HG03064 (cell line): ENCODE measurements around the gene ZNHIT6.

ENCODE experiments used
- ATAC-seq: cut with Tn5 transposase; IDR thresholded peaks from one replicate; pipeline ENCODE4 v1.9.1; 2021; ENCODE audit warnings: low read depth; ENCODE audit not compliant: unreplicated experiment

ZNHIT6 gene

DNA sequence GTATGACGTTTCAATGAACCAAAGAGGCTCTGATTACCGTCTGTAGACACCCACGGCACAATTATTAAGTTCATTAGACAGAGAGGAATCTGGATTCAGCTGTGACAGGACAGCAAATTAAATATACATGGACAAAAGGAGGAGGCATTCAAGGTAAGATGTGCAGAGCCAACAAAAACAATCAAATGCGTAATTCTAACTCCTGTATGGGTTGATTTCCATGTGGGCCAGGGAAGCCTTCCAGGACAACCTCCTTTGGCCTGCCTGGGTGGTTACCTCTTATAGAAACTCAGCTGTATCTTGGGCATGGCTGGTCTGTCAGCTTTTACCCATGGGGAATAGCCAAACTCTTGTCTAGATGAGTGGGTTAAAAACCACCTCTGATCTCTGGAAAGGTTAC lies 83.9 kb downstream of the ZNHIT6 start:
- ATAC-seq, result no peak

- no peak for ATAC-seq
Measured at GRCh38 chr1:85623061-85623471, 85.2 kb downstream of the ZNHIT6 start.

- no peak for ATAC-seq
Measured at GRCh38 chr1:85621430-85621829, 86.8 kb downstream of the ZNHIT6 start.

GRCh38 chr1:85617633-85618100 lies 90.6 kb downstream of the ZNHIT6 start:
- no peak for ATAC-seq

- no peak for ATAC-seq
Measured at GRCh38 chr1:85616736-85617135, 91.5 kb downstream of the ZNHIT6 start.

DNA sequence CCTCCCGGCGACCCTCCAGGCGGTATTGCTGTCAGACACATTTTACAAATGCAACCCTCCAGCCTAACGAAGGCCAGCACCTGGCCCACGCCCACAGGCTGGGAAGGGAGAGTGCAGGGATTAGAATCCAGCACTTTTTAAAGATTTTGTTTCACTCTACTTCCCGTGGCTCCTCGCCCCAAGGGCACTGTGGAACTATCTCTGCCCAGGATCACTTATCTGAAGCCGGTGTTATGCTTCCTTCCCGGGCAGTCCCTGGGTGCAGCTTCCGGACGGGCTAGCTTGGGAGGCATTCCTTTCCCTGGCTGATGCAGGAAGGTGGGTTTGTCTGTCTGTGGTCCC lies 91.9 kb downstream of the ZNHIT6 start:
- no peak for ATAC-seq

DNA sequence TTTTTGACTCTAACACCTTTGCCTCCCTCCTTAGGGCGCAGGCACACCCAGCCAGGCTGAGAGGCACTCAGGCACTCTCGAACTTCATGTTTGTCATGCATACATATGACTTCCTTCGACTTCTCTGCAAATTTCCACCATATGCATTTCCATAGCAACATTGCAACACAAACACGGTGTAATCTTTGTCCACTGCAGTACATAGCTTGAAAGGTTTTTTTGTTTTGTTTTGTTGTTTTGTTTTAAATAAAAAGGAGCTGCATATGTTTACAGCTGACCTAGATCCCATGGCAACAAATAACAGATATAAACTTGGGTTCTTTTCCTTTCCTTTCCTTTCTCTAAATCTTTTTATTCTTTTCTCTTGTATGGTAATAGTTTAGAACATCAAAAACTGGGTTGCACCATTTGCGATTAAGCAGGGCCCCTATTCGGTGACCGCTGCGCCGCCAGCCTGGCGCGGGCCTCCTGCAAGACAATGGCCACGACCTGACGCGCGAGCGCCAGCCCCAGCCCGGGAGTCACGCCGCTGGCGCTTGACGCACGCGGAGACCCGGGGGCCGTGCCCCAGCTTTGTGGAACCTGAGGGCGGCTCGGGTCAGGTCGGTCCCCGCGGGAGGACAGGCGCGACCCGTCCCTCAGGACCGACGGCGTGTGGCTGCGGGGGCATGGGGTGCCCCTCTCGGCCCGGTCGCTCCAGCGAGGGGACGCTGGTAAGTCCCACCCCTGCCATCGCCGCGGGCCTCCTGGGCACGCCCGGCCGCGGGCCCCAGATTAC lies 92.5 kb downstream of the ZNHIT6 start:
- ATAC-seq, result no peak

- no peak for ATAC-seq
Measured at GRCh38 chr1:85612704-85613361, 95.4 kb downstream of the ZNHIT6 start.

GRCh38 chr1:85611856-85612255 lies 96.4 kb downstream of the ZNHIT6 start:
- no peak for ATAC-seq

- ATAC-seq, result no peak
Measured at GRCh38 chr1:85611425-85611824, 96.8 kb downstream of the ZNHIT6 start.

- no peak for ATAC-seq
Measured at GRCh38 chr1:85609976-85610375, 98.3 kb downstream of the ZNHIT6 start.

- ATAC-seq, result no peak
Measured at GRCh38 chr1:85608851-85609250, 99.4 kb downstream of the ZNHIT6 start.

- no peak for ATAC-seq
Measured at GRCh38 chr1:85607921-85608265, 100.3 kb downstream of the ZNHIT6 start.

DNA sequence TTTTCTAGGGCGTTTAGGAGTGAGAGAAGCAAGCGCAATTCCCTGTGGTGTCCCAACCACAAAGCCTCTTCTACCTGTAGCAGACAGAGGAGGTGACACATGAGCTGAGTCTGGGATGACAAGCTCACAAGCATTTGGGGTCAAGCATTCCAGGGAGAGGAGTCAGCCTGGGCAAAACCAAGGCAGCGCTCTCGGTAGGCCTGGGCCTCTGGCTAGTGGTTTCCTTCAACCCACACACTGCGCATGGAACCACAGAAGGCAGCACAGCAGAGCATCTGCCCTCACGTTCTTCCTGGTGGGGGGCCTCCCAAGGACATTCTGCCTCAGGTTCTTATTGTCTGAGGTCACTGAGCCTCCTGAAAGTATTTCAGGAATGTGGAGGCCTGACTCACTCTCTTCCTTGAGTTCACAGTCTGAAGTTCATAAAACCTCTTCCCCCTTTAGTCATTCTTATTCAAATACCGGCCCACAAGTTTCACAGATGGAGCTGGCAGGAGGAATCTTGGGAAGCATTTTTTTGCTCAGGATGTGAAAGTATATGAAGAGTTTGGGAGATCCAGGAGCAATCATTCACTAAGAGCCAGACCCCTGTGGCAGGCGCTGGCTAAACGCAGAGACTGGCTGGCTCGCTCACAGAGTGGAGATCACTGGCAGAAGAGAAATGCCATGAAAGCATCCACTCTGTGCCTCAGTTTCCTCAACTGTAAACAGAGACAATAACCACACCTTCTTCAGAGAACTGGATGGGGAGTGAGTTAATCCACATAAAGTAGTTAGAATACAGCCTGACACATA lies 100.9 kb downstream of the ZNHIT6 start:
- ATAC-seq, result no peak

- ATAC-seq, result no peak
Measured at GRCh38 chr1:85606414-85606800, 101.8 kb downstream of the ZNHIT6 start.

- ATAC-seq, result no peak
Measured at GRCh38 chr1:85605484-85606413, 102.5 kb downstream of the ZNHIT6 start.

- ATAC-seq, result no peak
Measured at GRCh38 chr1:85604298-85604997, 103.8 kb downstream of the ZNHIT6 start.

GRCh38 chr1:85603086-85603880 lies 105.0 kb downstream of the ZNHIT6 start:
- no peak for ATAC-seq

DNA sequence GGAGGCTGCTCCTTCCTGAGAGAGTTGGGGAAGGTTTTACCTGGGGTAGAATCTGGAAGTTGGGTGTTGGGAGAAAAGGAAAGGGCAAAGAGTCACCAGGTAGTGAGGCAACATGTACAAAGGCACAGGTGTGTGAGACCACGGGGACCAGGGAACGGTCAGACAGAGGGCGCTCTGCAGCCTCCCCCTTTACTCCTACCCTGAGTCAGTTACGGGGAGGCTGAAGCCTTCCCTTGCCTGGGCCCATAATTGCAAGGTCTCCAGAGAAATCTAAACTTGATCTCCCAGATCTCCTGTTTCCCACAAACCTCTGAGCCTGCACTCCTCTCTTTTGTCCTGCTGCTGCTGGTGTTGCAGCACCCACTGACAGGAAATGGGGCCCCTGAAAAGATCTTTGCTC lies 105.7 kb downstream of the ZNHIT6 start:
- no peak for ATAC-seq
